Kidney epithelial cell (primary cell): ENCODE measurements around the gene PGF. TPM values are rescaled to one million over a fixed set of nuclear protein-coding genes. Genes with fewer than 3 reads are reported as not detected.
A peak's percentile ranks its signal among the peaks of the same experiment; 100 is the strongest.

Source experiments
- DNase-seq: peaks from one replicate; pipeline ENCODE4 v3.0.0-alpha.2; 2010; ENCODE audit warnings: low read depth
- H3K27me3 ChIP-seq: 2 replicates; pipeline ENCODE4 v1.6.0; 2011; ENCODE audit warnings: low read length; ENCODE audit not compliant: control insufficient read depth, insufficient read depth
- H3K36me3 ChIP-seq: 2 replicates; pipeline ENCODE4 v1.5.1; 2011; ENCODE audit warnings: low read length; ENCODE audit not compliant: control insufficient read depth, insufficient read depth
- H3K4me3 ChIP-seq: 2 replicates; pipeline ENCODE4 v1.5.1; 2011; ENCODE audit warnings: low read depth, mild to moderate bottlenecking, control low read depth, low read length
- total RNA-seq: library from RNA; depleted of rRNA; stranded (reverse); fragments of >200 nt; gene quantifications from 2 replicates; pipeline ENCODE4 v1.2.3, GENCODE V29; 2015
- TF ChIP-seq, protein P1 (sequence below): IDR thresholded peaks from 2 replicates; pipeline ENCODE4 v1.5.1; 2011; ENCODE audit warnings: mild to moderate bottlenecking, moderate library complexity, low read length, control low read depth, inconsistent platforms; ENCODE audit not compliant: insufficient read depth, poor library complexity, severe bottlenecking

Gene PGF
- total RNA-seq, 1 donor from 2014 or later, result 11.2 TPM

DNA sequence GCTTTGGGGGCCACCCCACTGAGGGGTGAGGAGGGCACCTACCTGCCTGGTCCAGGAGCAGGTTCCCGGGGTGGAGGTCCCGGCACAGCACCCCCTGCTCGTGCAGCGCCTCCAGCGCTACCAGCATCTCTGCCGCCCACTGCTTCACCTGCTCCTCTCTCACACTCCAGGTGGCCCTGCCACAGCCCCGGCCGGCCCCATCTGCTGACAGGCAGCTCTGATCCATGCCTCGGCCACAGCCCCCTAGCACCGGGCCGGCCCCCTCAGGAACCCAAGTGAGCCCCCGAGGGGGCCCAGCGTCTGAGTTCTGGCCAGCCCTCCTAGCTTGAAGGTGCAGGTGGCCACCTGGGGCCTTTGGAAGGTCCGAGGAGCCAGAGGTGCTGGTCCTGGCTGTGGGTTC, 45.9 kb downstream of the PGF start:
- no peak for DNase-seq
- Histone ChIP-seq H3K36me3 (peaks cover 1% of the 10 kb centered on the region), H3K4me3 (no peak overlapping the region), H3K27me3 (no peaks in the 10 kb centered on the region)
- TF ChIP-seq, protein P1, sequence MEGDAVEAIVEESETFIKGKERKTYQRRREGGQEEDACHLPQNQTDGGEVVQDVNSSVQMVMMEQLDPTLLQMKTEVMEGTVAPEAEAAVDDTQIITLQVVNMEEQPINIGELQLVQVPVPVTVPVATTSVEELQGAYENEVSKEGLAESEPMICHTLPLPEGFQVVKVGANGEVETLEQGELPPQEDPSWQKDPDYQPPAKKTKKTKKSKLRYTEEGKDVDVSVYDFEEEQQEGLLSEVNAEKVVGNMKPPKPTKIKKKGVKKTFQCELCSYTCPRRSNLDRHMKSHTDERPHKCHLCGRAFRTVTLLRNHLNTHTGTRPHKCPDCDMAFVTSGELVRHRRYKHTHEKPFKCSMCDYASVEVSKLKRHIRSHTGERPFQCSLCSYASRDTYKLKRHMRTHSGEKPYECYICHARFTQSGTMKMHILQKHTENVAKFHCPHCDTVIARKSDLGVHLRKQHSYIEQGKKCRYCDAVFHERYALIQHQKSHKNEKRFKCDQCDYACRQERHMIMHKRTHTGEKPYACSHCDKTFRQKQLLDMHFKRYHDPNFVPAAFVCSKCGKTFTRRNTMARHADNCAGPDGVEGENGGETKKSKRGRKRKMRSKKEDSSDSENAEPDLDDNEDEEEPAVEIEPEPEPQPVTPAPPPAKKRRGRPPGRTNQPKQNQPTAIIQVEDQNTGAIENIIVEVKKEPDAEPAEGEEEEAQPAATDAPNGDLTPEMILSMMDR, result no peak

DNA sequence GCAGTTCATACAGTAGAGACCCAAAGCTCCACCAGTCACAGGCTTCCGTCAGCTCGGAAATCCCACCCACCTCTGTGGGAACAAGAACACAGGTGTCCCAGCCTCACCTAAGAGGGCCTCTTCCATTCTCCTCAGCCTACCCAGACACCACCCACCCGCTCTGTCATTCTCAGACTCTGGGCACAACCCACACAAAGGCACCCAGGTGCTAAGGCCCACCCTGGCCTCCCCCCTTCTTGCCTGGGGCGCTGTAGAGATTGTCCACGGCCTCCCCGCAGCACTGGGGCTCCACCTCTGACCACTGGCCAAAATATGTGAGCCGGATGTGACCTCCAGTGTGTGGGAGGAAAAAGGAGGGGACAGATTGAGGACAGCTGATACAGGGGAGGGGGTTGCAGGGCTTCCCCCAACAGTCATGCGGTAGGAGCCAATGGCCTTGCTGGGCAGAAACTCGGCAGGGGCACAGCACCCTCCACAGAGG, 46.5 kb downstream of the PGF start:
- Histone ChIP-seq H3K36me3 (peaks cover 1% of the 10 kb centered on the region), H3K4me3 (no peak overlapping the region), H3K27me3 (no peaks in the 10 kb centered on the region)
- no peak for DNase-seq
- TF ChIP-seq, protein P1, result no peak

DNA sequence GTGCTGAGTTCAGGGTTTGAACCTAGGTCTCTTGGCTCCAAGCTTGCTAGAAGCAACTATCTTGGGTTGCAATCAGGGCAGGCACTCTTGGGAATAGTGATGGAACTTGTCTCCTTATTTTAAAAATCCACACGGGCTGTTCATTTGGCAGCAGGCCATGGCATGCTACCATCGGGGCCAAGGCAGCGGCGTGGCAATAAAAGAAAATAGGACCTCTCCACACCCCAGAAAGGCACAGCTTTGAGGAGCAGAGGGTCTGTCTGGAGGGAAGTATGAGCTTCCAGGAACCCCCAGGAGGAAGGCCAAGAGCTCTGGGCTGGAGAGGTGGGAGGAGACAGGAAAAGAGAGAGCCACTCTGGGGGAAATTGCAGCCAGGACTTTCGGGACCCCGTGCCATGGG, 47.7 kb downstream of the PGF start:
- no peak overlapping the region for H3K4me3 ChIP-seq
- H3K36me3 ChIP-seq, result peaks cover 1% of the 10 kb centered on the region
- no peaks in the 10 kb centered on the region for H3K27me3 ChIP-seq
- TF ChIP-seq, protein P1, result no peak
- no peak for DNase-seq

DNA sequence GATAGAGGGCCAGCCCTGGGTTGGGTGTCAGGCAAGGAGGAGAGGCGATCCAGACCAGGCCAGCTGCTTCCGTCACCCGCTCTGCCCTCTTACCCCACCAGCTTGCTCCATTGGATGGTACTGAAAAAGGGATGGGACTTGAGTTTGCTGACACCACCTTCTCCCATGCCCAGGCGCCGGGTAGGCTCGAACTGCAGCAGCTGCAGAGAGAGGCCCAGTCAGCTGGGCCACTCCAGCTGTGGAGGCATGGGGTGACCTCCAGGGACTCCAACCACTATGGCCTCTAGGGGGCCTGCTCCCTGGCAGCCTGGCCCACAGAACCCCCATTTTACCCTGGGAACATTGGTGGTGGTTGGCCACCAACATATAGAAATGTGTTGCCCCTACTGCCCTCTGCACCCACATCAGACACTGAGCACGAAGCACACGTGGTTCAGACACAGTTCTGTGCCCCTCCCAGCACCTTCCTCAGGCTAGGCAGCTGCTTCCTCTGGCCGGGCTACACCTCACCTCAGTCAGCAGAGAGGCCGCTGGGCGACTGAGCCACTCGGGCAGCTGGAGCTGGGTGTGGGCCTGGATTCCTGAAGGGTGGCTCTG, 48.4 kb downstream of the PGF start:
- Histone ChIP-seq H3K27me3 (no peaks in the 10 kb centered on the region), H3K36me3 (peaks cover 1% of the 10 kb centered on the region), H3K4me3 (no peak overlapping the region)
- TF ChIP-seq, protein P1, result peak; percentile 20
- no peak for DNase-seq

DNA sequence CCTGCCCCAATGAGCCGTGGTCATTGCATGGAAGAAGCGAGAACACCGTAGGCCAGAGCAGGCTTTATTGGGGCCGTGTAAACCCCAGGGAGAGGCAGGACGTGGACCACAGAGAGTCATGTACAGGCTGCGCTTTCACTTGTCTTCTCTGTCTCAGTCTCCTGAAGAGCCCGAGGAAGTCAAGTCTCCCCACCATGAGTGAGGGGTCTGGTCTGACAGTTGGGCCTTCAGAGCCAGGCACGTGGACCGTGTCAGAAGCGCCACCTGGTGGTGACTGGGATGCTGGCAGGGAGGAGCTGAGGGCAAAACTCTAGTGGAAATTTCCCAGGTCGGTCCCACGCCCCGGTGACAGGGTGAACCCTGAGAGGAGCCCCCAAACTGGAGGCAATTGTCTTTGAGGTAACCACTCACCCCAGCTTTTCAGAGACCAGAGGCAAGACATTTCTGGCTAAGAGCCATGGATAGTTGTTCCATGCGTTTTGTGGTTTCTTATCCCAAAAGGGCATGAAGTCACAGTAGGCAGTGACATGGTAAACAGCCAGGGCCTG, 49.7 kb downstream of the PGF start:
- Histone ChIP-seq H3K27me3 (no peaks in the 10 kb centered on the region), H3K4me3 (no peak overlapping the region), H3K36me3 (peaks cover 1% of the 10 kb centered on the region)
- no peak for DNase-seq
- TF ChIP-seq, protein P1, result peak; percentile 92
